NCI-H146 (cell line): Measurements from ENCODE around the gene TNIK.

ENCODE experiments used
- DNase-seq: peaks from one replicate; lab custom pipeline; 2025; lab: John Stamatoyannopoulos, UW

TNIK gene

GRCh38 chr3:171225708-171226107 lies 234.5 kb downstream of the TNIK start:
- DNase-seq = no peak

DNA sequence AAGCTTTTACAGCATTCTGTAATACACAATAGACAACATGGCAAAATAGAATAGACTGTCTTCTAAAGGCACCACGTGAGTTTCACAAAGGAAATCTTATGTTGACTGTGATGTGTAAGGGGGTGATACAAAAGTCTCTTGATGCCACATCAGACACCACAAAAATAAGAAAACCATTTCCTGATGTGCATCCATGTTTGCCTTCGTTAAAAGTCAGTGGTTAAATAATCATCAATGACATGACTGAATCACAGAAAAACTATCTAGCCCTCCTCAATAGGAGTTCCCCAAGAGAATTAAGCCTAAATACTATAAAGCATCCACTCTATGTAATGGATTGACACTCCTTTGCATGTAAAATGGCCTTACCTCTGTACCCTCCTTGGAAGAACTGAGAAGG lies 235.0 kb downstream of the TNIK start:
- no peak for DNase-seq

DNA sequence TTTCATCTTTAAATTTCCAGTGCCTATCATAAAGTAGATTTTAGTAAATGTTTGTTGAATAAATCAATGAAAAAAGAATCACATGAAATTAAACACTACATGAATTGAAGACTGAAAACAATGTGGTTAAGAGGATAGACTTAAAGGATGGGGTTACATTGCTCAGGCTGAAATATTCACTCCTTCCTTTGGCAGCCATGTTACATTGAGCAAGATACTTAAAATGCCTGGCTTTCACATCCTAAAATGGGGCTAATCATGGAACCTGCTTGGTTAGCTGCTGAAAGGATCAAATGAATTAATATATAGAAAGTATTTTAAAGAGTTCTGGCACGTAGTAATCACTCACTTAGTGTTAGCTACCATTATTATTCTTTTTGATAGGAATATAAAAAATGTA lies 236.8 kb downstream of the TNIK start:
- no peak for DNase-seq

DNA sequence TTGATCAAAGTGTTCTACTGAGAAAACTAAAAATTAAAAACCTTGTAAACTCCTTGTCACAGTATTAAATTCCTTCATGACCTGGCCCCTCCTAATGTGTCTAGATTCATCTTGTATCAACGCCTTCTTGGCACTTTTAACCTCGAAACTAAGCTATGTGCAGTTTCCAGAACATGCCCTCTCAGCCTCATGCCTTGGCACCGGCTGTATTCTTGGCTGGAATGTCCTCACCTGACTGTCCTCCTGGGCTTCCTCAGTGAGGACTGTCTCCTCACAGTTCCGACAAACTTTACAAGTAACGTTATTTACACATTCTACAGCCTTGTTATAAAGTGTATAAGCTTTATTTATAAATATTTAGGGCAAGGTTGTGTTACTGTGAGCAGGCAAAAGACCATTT lies 237.2 kb downstream of the TNIK start:
- no peak for DNase-seq

DNA sequence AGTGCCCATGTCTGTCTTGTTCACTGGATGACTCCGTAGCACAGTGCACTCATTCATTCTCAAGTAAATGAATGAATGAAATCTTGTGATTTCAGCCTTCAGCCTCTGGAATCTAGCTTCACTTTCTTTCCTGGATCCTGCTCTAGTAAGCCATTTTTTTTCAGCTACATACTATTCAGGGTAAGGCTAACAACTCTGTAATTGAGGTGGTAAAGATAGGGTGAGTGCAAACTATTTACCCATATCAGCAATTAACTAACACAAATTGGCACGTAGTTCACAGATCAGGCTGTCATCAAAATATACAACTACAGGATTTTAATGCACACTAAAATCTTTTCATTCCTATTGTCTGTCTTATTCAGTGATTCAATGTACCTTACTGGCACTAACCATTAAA lies 238.6 kb downstream of the TNIK start:
- DNase-seq = no peak

GRCh38 chr3:171221104-171221503 lies 239.1 kb downstream of the TNIK start:
- DNase-seq = no peak

DNA sequence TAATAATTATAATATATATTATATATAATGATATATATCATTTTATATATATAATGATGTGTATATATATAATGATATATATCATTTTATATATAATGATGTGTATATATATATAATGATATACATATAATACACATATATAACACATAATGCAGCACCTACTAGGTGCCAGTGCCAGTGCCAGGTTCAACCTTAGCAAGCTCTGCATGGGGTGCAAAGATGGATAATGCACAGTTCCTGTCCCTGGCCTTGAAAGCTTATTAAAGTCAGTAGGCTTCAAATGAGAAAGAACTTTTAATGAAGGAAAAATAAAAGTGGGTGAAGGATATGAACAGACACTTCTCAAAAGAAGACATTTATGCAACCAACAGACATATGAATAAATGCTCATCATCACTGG lies 240.9 kb downstream of the TNIK start:
- DNase-seq = no peak

- DNase-seq = no peak
Observed at GRCh38 chr3:171218069-171218468, 242.1 kb downstream of the TNIK start.

DNA sequence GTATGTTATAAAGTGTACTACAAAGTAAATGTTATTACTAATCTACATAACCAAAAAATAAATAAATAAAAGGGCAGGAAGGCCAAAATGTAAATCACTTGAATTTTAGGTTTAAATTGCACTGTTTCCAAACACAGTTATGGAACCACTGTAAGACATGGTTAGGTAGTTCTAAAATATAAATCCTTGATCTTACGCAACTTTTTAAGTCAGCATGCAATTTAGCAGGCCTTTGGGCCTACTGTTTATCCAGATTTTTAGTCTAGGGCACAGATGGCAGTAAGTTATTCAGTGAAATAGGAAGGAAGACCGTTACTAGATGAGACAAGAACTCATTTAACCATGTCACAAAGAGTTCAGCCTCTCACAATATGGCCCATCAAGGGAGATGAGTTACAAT lies 246.3 kb downstream of the TNIK start:
- DNase-seq = no peak

DNA sequence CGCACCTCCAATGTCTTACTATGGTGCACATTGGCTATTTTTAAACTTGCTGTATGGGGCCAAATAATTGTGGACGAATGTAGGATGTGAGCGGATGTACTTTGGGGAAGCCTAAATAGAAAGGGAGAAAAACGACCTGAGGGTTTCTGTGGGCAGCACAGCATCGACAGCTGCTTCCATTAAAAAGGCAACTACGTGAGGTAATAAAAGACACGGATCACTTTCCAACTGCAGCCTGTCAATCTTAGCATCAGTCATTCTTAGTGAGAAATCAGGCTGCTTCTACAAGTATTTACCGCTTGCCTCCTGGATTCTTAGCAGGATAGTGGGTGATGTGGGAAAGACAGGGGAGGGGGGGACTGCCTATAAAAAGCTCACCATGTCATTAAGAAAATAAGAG lies 247.0 kb downstream of the TNIK start:
- no peak for DNase-seq

DNA sequence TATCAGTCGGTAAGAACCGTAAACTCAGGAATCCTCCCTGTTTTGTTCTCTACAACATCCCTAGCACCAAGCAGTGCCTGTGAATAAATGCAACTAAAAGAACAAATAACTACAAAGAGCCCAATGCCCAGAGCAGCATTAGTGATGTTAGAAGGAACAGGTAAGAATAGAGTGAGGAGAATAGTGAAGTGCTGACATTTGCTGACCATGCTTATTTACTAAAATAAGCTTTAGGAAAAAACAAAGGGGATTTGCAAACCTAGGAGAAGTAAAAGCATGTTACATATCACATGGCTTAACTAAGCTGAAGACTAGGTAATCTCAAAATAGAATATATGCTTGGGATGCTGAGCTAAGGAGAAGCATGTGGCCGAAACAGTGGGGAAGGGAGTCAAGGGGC lies 247.6 kb downstream of the TNIK start:
- DNase-seq = no peak

- no peak for DNase-seq
Observed at GRCh38 chr3:171206283-171206682, 253.9 kb downstream of the TNIK start.

DNA sequence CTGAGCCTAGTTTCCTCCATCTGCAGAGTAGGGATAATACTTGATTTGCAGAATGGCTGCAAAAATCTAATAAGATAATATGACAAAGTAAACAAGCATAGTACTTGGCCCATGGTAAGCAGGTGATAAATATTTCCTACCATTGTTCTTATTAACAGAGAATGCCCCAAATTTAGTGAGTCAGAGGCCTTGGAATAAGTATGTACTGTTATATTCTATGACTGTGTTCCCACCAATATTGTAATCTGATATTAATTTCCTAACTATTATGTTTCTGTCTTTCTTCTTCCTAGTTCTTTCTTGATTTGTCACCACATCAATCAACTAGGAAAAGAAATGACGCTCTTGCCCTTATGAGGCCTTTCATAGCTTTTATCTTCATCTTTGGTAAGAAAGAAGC lies 255.3 kb downstream of the TNIK start:
- DNase-seq = no peak

DNA sequence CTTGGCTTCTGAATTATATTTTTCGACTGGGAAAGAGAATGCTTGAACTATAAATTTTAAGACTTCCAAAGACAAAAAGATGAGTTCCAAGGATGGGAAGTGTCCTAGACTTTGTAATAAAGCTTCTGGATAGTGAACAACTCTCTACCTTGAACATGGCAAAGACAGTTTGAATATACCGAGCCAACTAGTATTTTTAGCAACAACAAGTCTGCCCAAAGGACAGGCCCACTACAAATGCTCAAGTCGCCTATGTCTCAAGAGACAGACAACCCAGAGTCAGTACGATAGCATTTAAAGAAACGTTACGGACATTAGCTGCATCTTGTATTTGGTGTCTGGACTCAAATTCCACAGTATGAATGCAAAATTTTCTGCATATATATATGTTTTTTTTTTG lies 258.4 kb downstream of the TNIK start:
- DNase-seq = no peak

DNA sequence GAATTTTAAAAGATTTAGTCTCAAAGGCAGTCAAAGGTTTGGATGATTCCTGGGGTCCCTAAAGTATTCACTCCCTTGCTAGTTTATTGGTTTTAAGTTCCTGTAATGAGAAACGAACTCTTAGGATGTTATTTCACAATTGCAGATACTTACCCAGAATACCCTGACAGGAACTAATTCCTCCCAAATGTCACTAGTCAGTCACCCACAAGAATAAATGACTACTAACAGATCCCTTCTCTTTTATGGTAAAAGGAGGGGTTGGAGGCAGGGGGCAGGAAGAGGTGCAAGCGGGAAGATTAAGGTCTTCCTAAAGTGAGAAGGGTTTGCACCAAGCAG lies 259.5 kb downstream of the TNIK start:
- no peak for DNase-seq

- DNase-seq = no peak
Observed at GRCh38 chr3:171200052-171200749, 260.0 kb downstream of the TNIK start.

GRCh38 chr3:171199473-171199829 lies 260.8 kb downstream of the TNIK start:
- DNase-seq = no peak

- DNase-seq = peak; percentile 43
Observed at GRCh38 chr3:171198781-171199472, 261.3 kb downstream of the TNIK start.

- DNase-seq = no peak
Observed at GRCh38 chr3:171195686-171196085, 264.5 kb downstream of the TNIK start.

DNA sequence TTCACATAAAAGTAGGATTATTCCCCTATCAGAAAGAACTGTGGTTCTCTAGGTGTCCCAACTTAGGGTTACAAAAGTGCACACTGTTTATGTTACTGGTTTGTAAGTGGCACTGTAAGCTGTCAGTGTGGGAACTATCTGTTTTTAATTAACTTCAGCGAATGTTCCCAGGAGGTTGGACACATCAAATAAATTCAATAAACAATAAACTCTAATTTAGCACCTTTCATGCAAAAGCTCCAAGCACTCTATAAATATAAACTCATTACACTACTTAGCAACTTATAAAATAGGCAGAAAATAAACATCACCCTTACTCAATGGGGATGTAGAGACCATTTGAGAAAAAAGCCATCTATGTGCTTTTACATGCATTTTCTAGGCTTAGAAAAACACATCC lies 265.2 kb downstream of the TNIK start:
- DNase-seq = no peak

- DNase-seq = no peak
Observed at GRCh38 chr3:171193693-171194092, 266.5 kb downstream of the TNIK start.

DNA sequence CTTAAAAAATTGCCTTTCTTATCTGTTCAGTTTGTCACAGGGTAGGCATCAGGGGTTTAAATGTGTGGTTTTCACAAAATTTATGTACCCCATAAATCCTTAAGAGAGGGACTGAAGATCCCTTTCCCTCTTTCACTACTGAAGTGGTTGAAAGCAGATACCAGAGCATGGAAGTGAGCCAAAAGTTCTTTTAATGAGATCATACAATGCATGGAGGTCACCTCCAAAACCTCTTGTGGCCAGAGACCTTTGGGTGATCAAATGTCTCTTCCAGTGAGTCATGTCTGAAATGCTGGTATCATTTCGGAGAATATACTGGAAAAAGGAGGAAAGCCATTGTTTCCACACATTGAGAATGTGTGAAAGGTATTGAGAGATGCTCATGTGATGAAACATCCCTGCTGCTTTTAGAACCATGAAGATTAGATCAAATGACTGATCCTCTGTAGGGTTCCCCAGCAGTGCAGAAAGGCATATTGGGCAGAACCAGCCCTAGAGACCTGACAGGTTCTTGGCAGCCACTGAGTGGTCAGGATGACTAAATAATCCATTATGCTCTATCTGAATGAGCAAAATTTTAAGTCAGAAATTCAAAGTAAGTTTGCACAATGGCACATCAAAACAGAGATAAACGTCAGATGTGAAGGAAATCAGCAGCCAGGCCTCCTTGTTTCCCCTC lies 267.9 kb downstream of the TNIK start:
- no peak for DNase-seq

DNA sequence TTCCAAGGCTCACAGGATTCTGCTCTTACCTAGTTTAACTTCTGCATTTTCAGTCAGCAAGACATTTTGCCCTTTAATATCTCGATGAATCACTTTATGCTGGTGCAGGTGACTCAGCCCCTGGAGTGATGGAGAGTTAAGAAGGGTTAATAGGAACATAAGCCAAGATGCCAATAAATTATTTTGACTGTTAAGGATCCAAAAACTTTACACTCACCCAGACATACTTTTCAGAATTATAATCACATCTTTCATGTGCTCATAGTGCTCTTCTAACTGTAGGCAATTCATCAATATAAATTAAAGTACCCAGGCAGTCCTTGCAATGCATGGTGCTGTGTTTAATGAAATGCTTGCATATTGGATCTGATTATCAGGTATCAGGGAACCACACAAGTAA lies 269.5 kb downstream of the TNIK start:
- no peak for DNase-seq
